ENCODE data around the gene VPS36. TPM values are rescaled to one million over a fixed set of nuclear protein-coding genes. Genes with fewer than 3 reads are reported as not detected.
A peak's percentile ranks its signal among the peaks of the same experiment; 100 is the strongest.

Gene VPS36
- total and polyA plus RNA-seq, 2 of the 4 experiments (the other 2 are of a cell fraction) = 14.8 to 16.7 TPM

DNA sequence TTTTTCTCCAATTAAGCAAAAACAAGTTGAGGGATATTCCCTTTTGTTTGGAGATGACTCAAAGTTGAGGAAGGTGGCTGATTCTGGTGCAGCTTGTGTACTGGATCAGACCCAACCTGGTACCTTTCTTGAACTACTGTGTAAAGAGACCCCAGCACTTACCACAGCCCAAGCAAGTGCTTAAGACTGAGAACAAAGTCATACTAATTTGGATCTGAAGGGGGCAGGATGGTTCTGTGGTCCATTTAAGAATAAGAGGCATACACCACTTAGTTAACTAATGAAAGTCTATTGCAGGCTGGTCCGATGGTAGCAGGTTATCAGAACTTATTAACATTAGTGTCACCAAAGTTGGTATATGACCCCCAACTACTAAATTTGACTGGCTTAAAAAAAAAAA, 50.7 kb downstream of the VPS36 start:
- Histone ChIP-seq H2BK15ac (ENCODE audit: low read depth, low read length) (no peak overlapping the region), H3K14ac (replicated peaks; ENCODE audit: low read depth, low read length) (no peak overlapping the region), H3K23ac (ENCODE audit: low read depth, low read length) (no peak overlapping the region), H3K4me2 (ENCODE audit: low read depth, low read length) (no peak overlapping the region), H2AK9ac (replicated peaks; ENCODE audit: low read depth, low read length, poor library complexity) (no peak overlapping the region), H3K9me1 (ENCODE audit: insufficient read depth, low read length) (no peaks in the 10 kb centered on the region; the same call in 1 of the 2 replicates), H3K36me3 (ENCODE audit: control insufficient read depth, insufficient read depth, low read length) (no peaks in the 10 kb centered on the region), H2BK5ac (ENCODE audit: low read depth, low read length, poor library complexity, severe bottlenecking) (no peak overlapping the region), H3K4ac (ENCODE audit: low read depth, low read length) (no peak overlapping the region), H4K20me1 (ENCODE audit: insufficient read depth, low read length) (no peaks in the 10 kb centered on the region), H3K9ac (ENCODE audit: low read depth, low read length) (no peak overlapping the region), H3K27ac (ENCODE audit: insufficient read depth, low read length) (no peak overlapping the region), H2BK120ac (ENCODE audit: low read depth, low read length) (no peak overlapping the region), H3K4me3 (ENCODE audit: insufficient read depth, low read depth, low read length) (no peak overlapping the region), H3K18ac (ENCODE audit: low read depth, low read length) (no peak overlapping the region), H3K9me3 (ENCODE audit: control insufficient read depth, insufficient read depth, low read length) (no peaks in the 10 kb centered on the region), H4K91ac (ENCODE audit: insufficient read depth, low read depth, low read length) (no peak overlapping the region), H3K79me1 (ENCODE audit: low read depth in 1 of 2, low read length in 2 of 2) (no peaks in the 10 kb centered on the region; a peak in 1 of 4 replicates), H3K4me1 (ENCODE audit: control insufficient read depth, insufficient read depth, low read length) (no peaks in the 10 kb centered on the region), H4K5ac (ENCODE audit: low read depth, low read length) (no peak overlapping the region), H3K27me3 (ENCODE audit: control insufficient read depth, insufficient read depth, low read length) (no peaks in the 10 kb centered on the region), H2BK20ac (ENCODE audit: low read depth, low read length) (no peak overlapping the region), H3K56ac (ENCODE audit: extremely low read depth, insufficient read depth, low read length) (no peak overlapping the region), H4K8ac (ENCODE audit: low read depth in 2 of 2, low read length in 2 of 2) (no peak overlapping the region), H2AFZ (replicated peaks; ENCODE audit: low read length, poor library complexity) (no peak overlapping the region), H2AK5ac (ENCODE audit: low read depth, low read length) (no peak overlapping the region)
- DNase-seq (peak; percentile 41), ATAC-seq (ENCODE audit: low read depth) (peak; percentile 73)
- in situ Hi-C loops (cut with MboI; ENCODE audit: low sequenced_read_pairs) = no loop called here
- TF ChIP-seq MXI1 (IDR thresholded peaks at IDR 0.05; ENCODE audit: borderline replicate concordance, low read depth, low read length) (no peak), NFE2L2 (IDR thresholded peaks at IDR 0.05; ENCODE audit: low read depth, low read length) (no peak), SMC3 (IDR thresholded peaks at IDR 0.05; ENCODE audit: low read depth, low read length) (peak; percentile 12; the same call in 1 of the 2 replicates), RAD21 (IDR thresholded peaks at IDR 0.05; ENCODE audit: low read length) (peak; percentile 36), FOS (IDR thresholded peaks at IDR 0.05; ENCODE audit: low read depth, low read length) (no peak), CTCF (conservative IDR thresholded peaks at IDR 0.05; ENCODE audit: low read depth, low read length) (peak; percentile 38), RFX5 (IDR thresholded peaks at IDR 0.05; ENCODE audit: low read depth, low read length) (no peak)
- CTCF ChIA-PET = interaction anchor here (0.6 kb wide), 1 partner anchor 245 kb away, joined by 3 read pairs; no protein-coding TSS in a partner anchor
- intact Hi-C loops (cut with micrococcal nuclease) = no loop called here
- WGBS, 2 experiments (ENCODE audit: extremely low coverage in 2 of 2, insufficient read length in 1 of 2) = no CpG with 5 or more reads among the region's 1 CpG
- dilution Hi-C loops (cut with HindIII; ENCODE audit: low sequenced_read_pairs, unreplicated experiment) = no loop called here
- POLR2A ChIA-PET (ENCODE audit: unreplicated experiment) = no interaction called here
- no TSS peak for BruUV-seq (replicated peaks)

Data from IMR-90 (cell line).